Thyroid gland (tissue), 4 donors: ENCODE data around the gene FOXN3.

Source experiments
- POLR2A ChIP-seq, 2 donors: fragments of 450-650 bp; IDR thresholded peaks; one replicate each; pipeline ENCODE4 v1.6.1; 2017; ENCODE audit warnings: antibody characterized with exemption in 2 of 2, mild to moderate bottlenecking in 2 of 2, moderate library complexity in 1 of 2
- TF ChIP-seq, protein P1 (sequence below), 6 experiments: fragments of 200-600 bp in 3 of 6; fragments of 450-650 bp in 3 of 6; sonication (generic) in 3 of 6; IDR thresholded peaks; one replicate each; pipeline ENCODE4 v1.5.1; 2016 to 2019; ENCODE audit warnings: antibody characterized with exemption in 6 of 6, mild to moderate bottlenecking in 2 of 6, inconsistent platforms in 1 of 6, moderate library complexity in 1 of 6

DNA sequence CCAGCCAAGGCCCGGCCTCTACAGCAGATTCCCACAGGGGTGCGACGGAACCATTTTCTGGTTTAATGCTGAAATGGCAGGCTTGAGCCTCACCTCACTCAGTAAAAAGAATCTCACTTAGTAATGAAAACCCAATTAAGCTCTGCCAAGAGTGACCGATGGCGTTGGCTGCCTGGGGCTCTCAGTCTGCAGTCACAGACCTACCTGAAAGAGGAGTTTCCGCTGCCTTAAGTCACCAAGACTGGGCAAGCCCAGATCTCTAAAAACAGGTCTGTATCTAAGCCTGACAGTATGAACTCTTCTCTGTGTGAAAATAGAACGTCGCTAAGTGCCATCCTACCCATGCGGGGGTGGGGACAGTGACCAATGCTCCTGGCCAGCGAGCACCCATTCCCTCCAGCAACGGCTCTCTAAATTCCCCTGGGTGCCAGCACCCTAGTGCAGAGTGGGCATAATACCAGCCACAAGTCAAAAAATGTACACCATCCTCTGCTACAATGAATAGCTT lies 107.3 kb downstream of the FOXN3 start:
- TF ChIP-seq, protein P1, sequence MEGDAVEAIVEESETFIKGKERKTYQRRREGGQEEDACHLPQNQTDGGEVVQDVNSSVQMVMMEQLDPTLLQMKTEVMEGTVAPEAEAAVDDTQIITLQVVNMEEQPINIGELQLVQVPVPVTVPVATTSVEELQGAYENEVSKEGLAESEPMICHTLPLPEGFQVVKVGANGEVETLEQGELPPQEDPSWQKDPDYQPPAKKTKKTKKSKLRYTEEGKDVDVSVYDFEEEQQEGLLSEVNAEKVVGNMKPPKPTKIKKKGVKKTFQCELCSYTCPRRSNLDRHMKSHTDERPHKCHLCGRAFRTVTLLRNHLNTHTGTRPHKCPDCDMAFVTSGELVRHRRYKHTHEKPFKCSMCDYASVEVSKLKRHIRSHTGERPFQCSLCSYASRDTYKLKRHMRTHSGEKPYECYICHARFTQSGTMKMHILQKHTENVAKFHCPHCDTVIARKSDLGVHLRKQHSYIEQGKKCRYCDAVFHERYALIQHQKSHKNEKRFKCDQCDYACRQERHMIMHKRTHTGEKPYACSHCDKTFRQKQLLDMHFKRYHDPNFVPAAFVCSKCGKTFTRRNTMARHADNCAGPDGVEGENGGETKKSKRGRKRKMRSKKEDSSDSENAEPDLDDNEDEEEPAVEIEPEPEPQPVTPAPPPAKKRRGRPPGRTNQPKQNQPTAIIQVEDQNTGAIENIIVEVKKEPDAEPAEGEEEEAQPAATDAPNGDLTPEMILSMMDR (IDR thresholded peaks at IDR 0.05), result no peak
- no peak for TF ChIP-seq POLR2A (IDR thresholded peaks at IDR 0.05)
